Measurements from ENCODE around the gene MTUS2. TPM values are rescaled to one million over a fixed set of nuclear protein-coding genes. Genes with fewer than 3 reads are reported as not detected.

Gene MTUS2
- total RNA-seq, 1 donor from 2014 or later, result 0.67 TPM

DNA sequence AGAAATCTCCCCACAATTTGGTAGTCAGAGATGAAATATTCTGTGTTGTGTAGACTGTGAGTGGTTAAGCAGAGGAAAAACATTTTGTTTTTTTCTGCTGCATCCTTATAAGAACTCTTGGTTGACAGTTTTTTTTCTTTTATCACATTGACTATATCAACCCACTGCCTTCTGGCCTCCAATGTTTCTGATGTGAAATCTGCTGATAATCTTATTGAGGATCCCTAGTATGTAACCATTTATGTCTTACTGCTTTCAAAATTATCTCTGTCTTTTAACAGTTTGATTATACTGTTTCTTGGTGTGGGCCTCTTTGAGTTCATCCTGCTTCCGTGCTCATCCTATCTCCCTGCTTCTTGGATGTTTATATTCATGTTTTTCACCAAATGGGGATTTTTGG lies 316.9 kb downstream of the MTUS2 start:
- H3K9me3 ChIP-seq (ENCODE audit: low read depth), result no peaks in the 10 kb centered on the region
- H4K20me1 ChIP-seq (ENCODE audit: low read depth), result no peaks in the 10 kb centered on the region
- Mint-ChIP-seq H3K27me3 (ENCODE audit: insufficient read depth, low read depth) (no peaks in the 10 kb centered on the region), H3K4me3 (no peak overlapping the region), H3K27ac (no peak overlapping the region), H3K9me3 (peaks cover 4% of the 10 kb centered on the region), H3K36me3 (no peaks in the 10 kb centered on the region), H3K4me1 (no peaks in the 10 kb centered on the region)
- no peak overlapping the region for H3K4me3 ChIP-seq
- H3K79me2 ChIP-seq (ENCODE audit: low read depth), result no peaks in the 10 kb centered on the region
- TF ChIP-seq, protein P1, sequence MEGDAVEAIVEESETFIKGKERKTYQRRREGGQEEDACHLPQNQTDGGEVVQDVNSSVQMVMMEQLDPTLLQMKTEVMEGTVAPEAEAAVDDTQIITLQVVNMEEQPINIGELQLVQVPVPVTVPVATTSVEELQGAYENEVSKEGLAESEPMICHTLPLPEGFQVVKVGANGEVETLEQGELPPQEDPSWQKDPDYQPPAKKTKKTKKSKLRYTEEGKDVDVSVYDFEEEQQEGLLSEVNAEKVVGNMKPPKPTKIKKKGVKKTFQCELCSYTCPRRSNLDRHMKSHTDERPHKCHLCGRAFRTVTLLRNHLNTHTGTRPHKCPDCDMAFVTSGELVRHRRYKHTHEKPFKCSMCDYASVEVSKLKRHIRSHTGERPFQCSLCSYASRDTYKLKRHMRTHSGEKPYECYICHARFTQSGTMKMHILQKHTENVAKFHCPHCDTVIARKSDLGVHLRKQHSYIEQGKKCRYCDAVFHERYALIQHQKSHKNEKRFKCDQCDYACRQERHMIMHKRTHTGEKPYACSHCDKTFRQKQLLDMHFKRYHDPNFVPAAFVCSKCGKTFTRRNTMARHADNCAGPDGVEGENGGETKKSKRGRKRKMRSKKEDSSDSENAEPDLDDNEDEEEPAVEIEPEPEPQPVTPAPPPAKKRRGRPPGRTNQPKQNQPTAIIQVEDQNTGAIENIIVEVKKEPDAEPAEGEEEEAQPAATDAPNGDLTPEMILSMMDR (IDR thresholded peaks at IDR 0.05), result no peak
- TF ChIP-seq EZH2phosphoT487 (IDR thresholded peaks at IDR 0.05) (no peak), EZH2 (IDR thresholded peaks at IDR 0.05) (no peak)
- H3K9ac ChIP-seq, result no peak overlapping the region
- H3K36me3 ChIP-seq, result no peaks in the 10 kb centered on the region
- H3K4me2 ChIP-seq, result no peak overlapping the region
- no peak overlapping the region for H3K27ac ChIP-seq
- no peaks in the 10 kb centered on the region for H3K27me3 ChIP-seq
- DNase-seq (ENCODE audit: low spot score), result no peak
- no peak overlapping the region for H2AFZ ChIP-seq (replicated peaks)
- no peaks in the 10 kb centered on the region for H3F3A ChIP-seq (ENCODE audit: low read depth)
- H3K4me1 ChIP-seq, result no peaks in the 10 kb centered on the region

DNA sequence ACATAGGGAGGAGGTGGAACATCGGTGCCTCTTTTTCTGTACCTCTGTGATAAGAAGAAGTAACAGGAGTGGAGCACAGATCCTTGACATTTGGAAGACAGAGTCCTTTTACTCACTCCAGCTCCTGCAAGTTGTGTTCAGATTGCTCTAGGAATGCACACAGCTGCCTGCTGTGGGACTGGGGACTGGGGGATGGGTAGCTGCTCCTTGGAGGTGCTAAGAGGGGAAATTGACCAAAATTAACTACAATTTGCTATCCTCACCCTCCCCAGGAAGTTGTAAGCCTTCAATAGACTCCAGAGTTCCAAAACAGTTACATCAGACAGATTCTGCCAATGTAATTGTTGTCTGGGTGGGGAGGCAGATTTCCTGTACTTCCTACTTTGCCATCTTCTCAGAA lies 317.9 kb downstream of the MTUS2 start:
- no peaks in the 10 kb centered on the region for H3K4me1 Mint-ChIP-seq
- Histone ChIP-seq H3K9me3 (ENCODE audit: low read depth) (no peaks in the 10 kb centered on the region), H3K79me2 (ENCODE audit: low read depth) (no peaks in the 10 kb centered on the region), H3K27me3 (no peaks in the 10 kb centered on the region), H2AFZ (replicated peaks) (no peak overlapping the region), H3F3A (ENCODE audit: low read depth) (no peaks in the 10 kb centered on the region), H3K9ac (no peak overlapping the region), H3K4me3 (no peak overlapping the region), H3K4me1 (no peaks in the 10 kb centered on the region), H3K36me3 (no peaks in the 10 kb centered on the region), H3K4me2 (no peak overlapping the region), H4K20me1 (ENCODE audit: low read depth) (no peaks in the 10 kb centered on the region), H3K27ac (no peak overlapping the region)
- no peaks in the 10 kb centered on the region for H3K36me3 Mint-ChIP-seq
- no peak for DNase-seq (ENCODE audit: low spot score)
- no peak overlapping the region for H3K4me3 Mint-ChIP-seq
- H3K27me3 Mint-ChIP-seq (ENCODE audit: insufficient read depth, low read depth), result no peaks in the 10 kb centered on the region
- peaks cover 4% of the 10 kb centered on the region for H3K9me3 Mint-ChIP-seq
- no peak for TF ChIP-seq EZH2 (IDR thresholded peaks at IDR 0.05)
- TF ChIP-seq, protein P1 (IDR thresholded peaks at IDR 0.05), result no peak
- no peak for TF ChIP-seq EZH2phosphoT487 (IDR thresholded peaks at IDR 0.05)
- H3K27ac Mint-ChIP-seq, result no peak overlapping the region

GRCh38 chr13:29140277-29140676 lies 320.1 kb downstream of the MTUS2 start:
- Mint-ChIP-seq H3K9me3 (peaks cover 4% of the 10 kb centered on the region), H3K36me3 (no peaks in the 10 kb centered on the region), H3K4me1 (no peaks in the 10 kb centered on the region), H3K4me3 (no peak overlapping the region), H3K27me3 (ENCODE audit: insufficient read depth, low read depth) (no peaks in the 10 kb centered on the region), H3K27ac (peak overlapping the region; percentile 62)
- H3K79me2 ChIP-seq (ENCODE audit: low read depth), result no peaks in the 10 kb centered on the region
- H3K36me3 ChIP-seq, result no peaks in the 10 kb centered on the region
- no peaks in the 10 kb centered on the region for H3K9me3 ChIP-seq (ENCODE audit: low read depth)
- TF ChIP-seq EZH2phosphoT487 (IDR thresholded peaks at IDR 0.05) (no peak), EZH2 (IDR thresholded peaks at IDR 0.05) (no peak)
- TF ChIP-seq, protein P1 (IDR thresholded peaks at IDR 0.05), result no peak
- H3K4me3 ChIP-seq, result no peak overlapping the region
- H4K20me1 ChIP-seq (ENCODE audit: low read depth), result no peaks in the 10 kb centered on the region
- no peak overlapping the region for H3K27ac ChIP-seq
- no peaks in the 10 kb centered on the region for H3K4me1 ChIP-seq
- H3K27me3 ChIP-seq, result no peaks in the 10 kb centered on the region
- H2AFZ ChIP-seq (replicated peaks), result no peak overlapping the region
- no peak for DNase-seq (ENCODE audit: low spot score)
- H3K4me2 ChIP-seq, result no peak overlapping the region
- no peaks in the 10 kb centered on the region for H3F3A ChIP-seq (ENCODE audit: low read depth)
- no peak overlapping the region for H3K9ac ChIP-seq

Measured in neural progenitor cell (in vitro differentiated cells).